Measurements from ENCODE around the gene OPHN1.
"Not testable (repeated sequence)": the region's sequence is repeated elsewhere in the genome, so short reads cannot be mapped to it uniquely, and the experiment has no call there.

The OPHN1 gene

GRCh38 chrX:68139791-68140190 lies 293.5 kb downstream of the OPHN1 start:
- no peak for DNase-seq

- no peak for DNase-seq
Measured at GRCh38 chrX:68133181-68133580, 300.1 kb downstream of the OPHN1 start.

GRCh38 chrX:68132749-68133148 lies 300.5 kb downstream of the OPHN1 start:
- no peak for DNase-seq

GRCh38 chrX:68121835-68122234 lies 311.5 kb downstream of the OPHN1 start:
- no peak for DNase-seq

GRCh38 chrX:68121371-68121770 lies 311.9 kb downstream of the OPHN1 start:
- no peak for DNase-seq

GRCh38 chrX:68115371-68115770 lies 317.9 kb downstream of the OPHN1 start:
- DNase-seq = no peak

GRCh38 chrX:68114573-68115129 lies 318.6 kb downstream of the OPHN1 start:
- no peak for DNase-seq

- no peak for DNase-seq
Measured at GRCh38 chrX:68113837-68114572, 319.3 kb downstream of the OPHN1 start.

GRCh38 chrX:68112321-68112720 lies 321.0 kb downstream of the OPHN1 start:
- no peak for DNase-seq

GRCh38 chrX:68109162-68109561 lies 324.1 kb downstream of the OPHN1 start:
- no peak for DNase-seq

GRCh38 chrX:68098431-68098830 lies 334.9 kb downstream of the OPHN1 start:
- DNase-seq = no peak

- DNase-seq = no peak
Measured at GRCh38 chrX:68090266-68090665, 343.0 kb downstream of the OPHN1 start.

- DNase-seq = no peak
Measured at GRCh38 chrX:68087526-68087925, 345.8 kb downstream of the OPHN1 start.

GRCh38 chrX:68086709-68087108 lies 346.6 kb downstream of the OPHN1 start:
- no peak for DNase-seq

- DNase-seq = no peak
Measured at GRCh38 chrX:68084765-68085164, 348.5 kb downstream of the OPHN1 start.

GRCh38 chrX:68083510-68083909 lies 349.8 kb downstream of the OPHN1 start:
- DNase-seq = no peak

- no peak for DNase-seq
Measured at GRCh38 chrX:68079961-68080360, 353.3 kb downstream of the OPHN1 start.

- not testable (repeated sequence) for DNase-seq
Measured at GRCh38 chrX:68078801-68079200, 354.5 kb downstream of the OPHN1 start.

GRCh38 chrX:68077378-68077777 lies 355.9 kb downstream of the OPHN1 start:
- no peak for DNase-seq

GRCh38 chrX:68072041-68072440 lies 361.3 kb downstream of the OPHN1 start:
- DNase-seq = no peak

GRCh38 chrX:68070119-68070518 lies 363.2 kb downstream of the OPHN1 start:
- DNase-seq = not testable (repeated sequence)

- DNase-seq = no peak
Measured at GRCh38 chrX:68061206-68061535, 372.1 kb downstream of the OPHN1 start.

GRCh38 chrX:68060506-68061205 lies 372.6 kb downstream of the OPHN1 start:
- DNase-seq = no peak

- DNase-seq = no peak
Measured at GRCh38 chrX:68059469-68059868, 373.8 kb downstream of the OPHN1 start.
